GM12892 (cell line): ENCODE measurements around the gene GYPC.

ENCODE experiments used
- DNase-seq: peaks from one replicate; pipeline ENCODE4 v3.0.0; 2011; ENCODE audit not compliant: insufficient read length
- FAIRE-seq: peaks from 2 replicates; lab custom pipeline; 2011; peaks lifted over from hg19 to GRCh38; lab: Jason Lieb, UNC
- POLR2A ChIP-seq: IDR thresholded peaks from 2 replicates; pipeline ENCODE4 v1.6.1; 2011; ENCODE audit warnings: low read depth, low read length, control low read depth
- POLR2AphosphoS5 ChIP-seq: IDR thresholded peaks from 2 replicates; pipeline ENCODE4 v1.6.1; 2011; ENCODE audit warnings: low read depth, low read length, control low read depth
- TAF1 ChIP-seq: IDR thresholded peaks from 2 replicates; pipeline ENCODE4 v1.6.1; 2011; ENCODE audit warnings: low read depth, mild to moderate bottlenecking, control low read depth, low read length, borderline replicate concordance

The GYPC gene

DNA sequence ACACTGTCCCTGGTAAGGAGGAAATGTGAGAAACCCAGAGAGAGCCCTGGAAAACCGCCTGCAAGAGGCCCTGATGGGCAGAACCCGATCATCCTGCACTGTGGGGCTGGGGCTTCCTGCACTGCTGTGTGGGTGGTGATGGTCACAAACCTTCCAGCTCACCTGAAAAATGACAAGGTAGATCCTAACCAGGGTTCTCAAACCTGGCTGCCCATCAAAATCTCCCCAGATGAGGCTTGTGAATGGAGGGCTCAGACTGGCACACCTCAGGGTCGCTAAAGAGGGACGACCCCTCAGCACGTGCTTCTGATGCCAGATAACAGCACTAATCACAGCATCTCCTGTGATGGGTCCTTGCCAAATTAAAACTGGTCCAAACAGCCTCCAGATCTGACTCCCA is 74.7 kb downstream of the GYPC start:
- TF ChIP-seq POLR2AphosphoS5 (no peak), POLR2A (no peak), TAF1 (no peak)
- DNase-seq (no peak), FAIRE-seq (no peak)

GRCh38 chr2:126731353-126731752 is 75.4 kb downstream of the GYPC start:
- FAIRE-seq (no peak), DNase-seq (no peak)
- no peak for TF ChIP-seq POLR2A
- TF ChIP-seq POLR2AphosphoS5: no peak
- no peak for TF ChIP-seq TAF1

- FAIRE-seq: no peak
- no peak for TF ChIP-seq POLR2A
- no peak for TF ChIP-seq TAF1
- TF ChIP-seq POLR2AphosphoS5: no peak
- no peak for DNase-seq
Measured at GRCh38 chr2:126732682-126733245, 76.8 kb downstream of the GYPC start.

GRCh38 chr2:126733795-126734194 is 77.8 kb downstream of the GYPC start:
- FAIRE-seq (no peak), DNase-seq (no peak)
- TF ChIP-seq POLR2A (no peak), TAF1 (no peak), POLR2AphosphoS5 (no peak)

GRCh38 chr2:126736133-126736874 is 80.3 kb downstream of the GYPC start:
- FAIRE-seq: no peak
- DNase-seq: no peak
- TF ChIP-seq TAF1: no peak
- no peak for TF ChIP-seq POLR2A
- no peak for TF ChIP-seq POLR2AphosphoS5

DNA sequence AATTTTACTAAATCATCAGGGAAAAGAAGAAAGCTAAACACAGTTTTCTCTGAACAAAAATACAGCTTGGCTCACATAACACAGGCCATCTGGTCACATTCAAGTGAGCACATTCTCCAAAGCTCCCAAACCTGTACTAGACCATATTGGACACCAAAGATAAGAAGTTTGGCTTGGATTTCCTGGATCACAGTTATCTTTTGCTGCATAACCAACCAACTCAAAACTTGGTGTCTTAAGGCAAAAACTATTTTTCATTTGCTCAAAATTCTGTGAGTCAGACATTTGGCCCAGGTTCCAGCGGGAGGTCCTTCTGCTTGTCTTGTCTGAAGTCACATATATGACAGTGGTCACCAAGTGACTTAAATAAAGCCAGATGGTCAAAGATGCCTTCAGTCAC is 83.2 kb downstream of the GYPC start:
- no peak for TF ChIP-seq POLR2AphosphoS5
- TF ChIP-seq POLR2A: no peak
- no peak for TF ChIP-seq TAF1
- FAIRE-seq (no peak), DNase-seq (no peak)

DNA sequence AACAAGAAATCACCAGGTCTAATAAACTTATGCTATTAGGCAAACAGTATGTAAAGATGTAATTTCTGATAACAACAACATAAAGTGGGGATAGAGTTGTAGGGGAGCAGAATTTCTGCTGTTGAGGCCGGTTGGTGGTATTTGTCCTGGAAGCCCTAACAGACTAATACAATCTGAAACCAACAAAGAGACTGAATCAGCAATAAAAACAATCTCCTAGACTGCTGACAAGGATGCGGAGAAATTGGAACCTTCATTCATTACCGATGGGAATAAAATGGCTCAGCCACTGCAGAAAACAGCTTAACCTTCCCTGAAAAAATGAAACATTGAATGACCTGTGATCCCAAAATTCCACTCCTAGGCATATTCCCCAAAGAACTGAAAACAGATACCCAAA is 88.7 kb downstream of the GYPC start:
- no peak for DNase-seq
- TF ChIP-seq POLR2AphosphoS5: no peak
- TF ChIP-seq POLR2A: no peak
- no peak for TF ChIP-seq TAF1

More for the DNA sequence above, 88.7 kb downstream of the GYPC start:
- no peak for FAIRE-seq
